DND-41 (cell line): ENCODE measurements around the gene DSCAML1.
"Not testable (repeated sequence)": the region's sequence is repeated elsewhere in the genome, so short reads cannot be mapped to it uniquely, and the experiment has no call there.

ENCODE experiments used
- ATAC-seq: fragments of 200-7000 bp; cut with Tn5 transposase; 3 replicates; pipeline ENCODE4 v1.9.1; 2021; ENCODE audit warnings: low read depth; ENCODE audit not compliant: insufficient read depth
- DNase-seq: peaks from one replicate; pipeline ENCODE4 v3.0.0-alpha.2; 2020
- H2AFZ ChIP-seq: 2 replicates; pipeline ENCODE4 v1.6.0; 2012; ENCODE audit warnings: low read depth, low read length
- H3K27ac ChIP-seq: 2 replicates; pipeline ENCODE4 v1.5.1; 2012; ENCODE audit warnings: low read length, inconsistent platforms
- H3K27me3 ChIP-seq: fragments of 200-600 bp; sonication (generic); 2 replicates; pipeline ENCODE4 v1.6.0; 2012; ENCODE audit warnings: low read length, mild to moderate bottlenecking, inconsistent platforms; ENCODE audit not compliant: insufficient read depth, poor library complexity
- H3K36me3 ChIP-seq: 2 replicates; pipeline ENCODE4 v1.5.1; 2012; ENCODE audit warnings: low read length, inconsistent platforms; ENCODE audit not compliant: insufficient read depth
- H3K4me1 ChIP-seq: 2 replicates; pipeline ENCODE4 v1.5.1; 2012; ENCODE audit warnings: mild to moderate bottlenecking, low read length; ENCODE audit not compliant: insufficient read depth
- H3K4me2 ChIP-seq: 2 replicates; pipeline ENCODE4 v1.6.0; 2012; ENCODE audit warnings: mild to moderate bottlenecking, moderate library complexity, low read length, inconsistent platforms; ENCODE audit not compliant: insufficient read depth
- H3K4me3 ChIP-seq, 2 experiments: fragments of 200-600 bp in 1 of 2; shearing (Covaris generic) in 1 of 2; 2 replicates each; pipeline ENCODE4 v1.5.1; 2012 to 2016; ENCODE audit warnings: inconsistent platforms in 2 of 2, low read length in 2 of 2, mild to moderate bottlenecking in 2 of 2, low read depth in 1 of 2, moderate library complexity in 1 of 2
- H3K79me2 ChIP-seq: 2 replicates; pipeline ENCODE4 v1.6.0; 2012; ENCODE audit warnings: low read length, inconsistent platforms; ENCODE audit not compliant: insufficient read depth
- H3K9ac ChIP-seq: 2 replicates; pipeline ENCODE4 v1.6.0; 2012; ENCODE audit warnings: low read depth, mild to moderate bottlenecking, inconsistent platforms, low read length, moderate library complexity
- H3K9me3 ChIP-seq: 2 replicates; pipeline ENCODE4 v1.5.1; 2012; ENCODE audit warnings: low read length, moderate library complexity, mild to moderate bottlenecking, inconsistent platforms; ENCODE audit not compliant: insufficient read depth, severe bottlenecking
- H4K20me1 ChIP-seq: 2 replicates; pipeline ENCODE4 v1.6.0; 2012; ENCODE audit warnings: low read length; ENCODE audit not compliant: insufficient read depth
- CTCF ChIP-seq: IDR thresholded peaks from 2 replicates; pipeline ENCODE4 v1.5.1; 2012; ENCODE audit warnings: borderline replicate concordance, low read length, moderate library complexity, mild to moderate bottlenecking; ENCODE audit not compliant: poor library complexity, severe bottlenecking; ENCODE audit errors: extremely low read depth
- EZH2 ChIP-seq: IDR thresholded peaks from 3 replicates; pipeline ENCODE4 v1.6.1; 2012; ENCODE audit warnings: borderline replicate concordance, low read depth, mild to moderate bottlenecking, moderate library complexity, low read length, inconsistent platforms; ENCODE audit not compliant: severe bottlenecking

DSCAML1 gene

DNA sequence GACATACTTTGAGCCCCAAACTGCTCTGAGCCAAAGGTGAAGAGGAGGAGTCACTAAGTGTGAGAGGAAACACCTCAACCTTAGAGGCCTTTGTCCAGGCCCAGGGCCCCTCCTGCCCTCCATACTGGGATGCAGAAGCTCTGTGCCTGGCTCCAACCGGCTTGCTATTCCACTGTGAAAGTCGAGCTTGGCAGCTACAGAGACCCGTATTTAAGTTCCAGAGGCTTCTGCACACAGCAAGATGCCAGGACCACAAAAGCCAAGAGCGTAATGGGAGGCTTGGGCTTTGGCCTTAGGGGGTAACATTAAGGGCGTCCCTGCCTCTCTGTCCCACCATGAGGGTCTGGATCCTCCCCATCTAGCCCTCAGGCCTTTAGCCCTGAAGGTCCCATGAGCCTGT is 31.9 kb downstream of the DSCAML1 start:
- no peak for DNase-seq
- Histone ChIP-seq H3K4me3 (no peak overlapping the region), H3K4me2 (no peak overlapping the region), H3K9ac (no peak overlapping the region), H3K27ac (no peak overlapping the region), H3K36me3 (0 out of 2 replicates have a peak, but pooled peaks cover 11% of the 10 kb centered on the region), H3K27me3 (no peaks in the 10 kb centered on the region), H3K4me1 (no peaks in the 10 kb centered on the region), H3K79me2 (no peaks in the 10 kb centered on the region), H4K20me1 (peaks cover 15% of the 10 kb centered on the region), H2AFZ (no peak overlapping the region), H3K9me3 (no peaks in the 10 kb centered on the region)
- no peak for TF ChIP-seq CTCF
- TF ChIP-seq EZH2: no peak
- ATAC-seq: no peak

GRCh38 chr11:117763465-117763864 is 33.6 kb downstream of the DSCAML1 start:
- H3K36me3 ChIP-seq, H3K27me3 ChIP-seq, ATAC-seq, DNase-seq, H3K4me3 ChIP-seq, H3K79me2 ChIP-seq, H2AFZ ChIP-seq, H3K9me3 ChIP-seq, H3K9ac ChIP-seq, H3K4me1 ChIP-seq, H3K4me2 ChIP-seq, H3K27ac ChIP-seq: not testable (repeated sequence)
- peaks cover 15% of the 10 kb centered on the region for H4K20me1 ChIP-seq

DNA sequence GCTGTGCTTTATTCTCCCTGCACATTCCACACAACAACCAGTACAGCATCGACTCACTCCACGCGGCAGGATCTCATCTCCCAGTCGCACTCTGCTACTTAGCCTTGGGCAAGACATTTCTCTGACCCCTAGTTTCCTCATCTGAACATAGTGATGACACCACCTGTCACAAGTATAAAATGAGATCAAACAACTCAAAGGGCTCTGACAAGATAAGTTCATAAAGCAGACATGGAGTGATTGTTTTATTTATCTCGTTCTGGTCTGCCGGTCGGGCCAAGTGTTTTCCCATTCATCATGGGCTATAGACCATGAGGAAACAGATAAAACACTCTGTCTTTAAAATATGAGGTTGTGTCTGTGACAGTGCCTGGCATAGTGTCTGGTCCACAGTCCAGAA is 35.0 kb downstream of the DSCAML1 start:
- Histone ChIP-seq H3K27me3 (no peaks in the 10 kb centered on the region), H3K4me1 (no peaks in the 10 kb centered on the region), H4K20me1 (peaks cover 12% of the 10 kb centered on the region), H3K4me3 (no peak overlapping the region), H3K9ac (no peak overlapping the region), H2AFZ (no peak overlapping the region), H3K79me2 (no peaks in the 10 kb centered on the region), H3K4me2 (no peak overlapping the region), H3K36me3 (0 out of 2 replicates have a peak, but pooled peaks cover 7% of the 10 kb centered on the region), H3K9me3 (no peaks in the 10 kb centered on the region), H3K27ac (no peak overlapping the region)
- DNase-seq (no peak), ATAC-seq (no peak)
- TF ChIP-seq CTCF: no peak
- TF ChIP-seq EZH2: no peak

DNA sequence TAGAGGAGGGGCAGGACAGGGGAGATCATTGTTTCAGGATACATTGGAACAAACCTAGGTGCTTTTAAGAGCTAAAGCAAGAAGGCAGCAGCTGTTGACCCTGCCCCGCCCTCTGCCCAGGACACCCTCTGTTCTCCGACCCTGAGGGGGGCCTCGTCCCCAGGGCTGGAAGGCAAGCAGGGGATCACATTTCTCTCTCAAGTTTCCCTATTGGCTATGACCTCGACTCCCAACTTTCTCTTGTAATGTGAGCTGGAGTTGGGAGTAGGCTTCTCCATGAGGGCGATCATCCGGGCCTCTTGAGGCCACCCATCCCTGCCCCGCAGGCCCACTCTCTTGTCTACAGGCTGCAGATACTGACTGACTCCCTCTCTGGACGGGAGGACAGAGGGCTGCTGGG is 37.7 kb downstream of the DSCAML1 start:
- no peak for ATAC-seq
- H3K4me3 ChIP-seq: no peak overlapping the region
- peaks cover 8% of the 10 kb centered on the region; the same call in 1 of the 2 replicates for H4K20me1 ChIP-seq
- H3K27ac ChIP-seq: no peak overlapping the region
- H3K9me3 ChIP-seq: no peaks in the 10 kb centered on the region
- no peak overlapping the region for H3K4me2 ChIP-seq
- no peaks in the 10 kb centered on the region for H3K79me2 ChIP-seq
- H3K4me1 ChIP-seq: no peaks in the 10 kb centered on the region
- no peak for TF ChIP-seq EZH2
- no peak for TF ChIP-seq CTCF
- H2AFZ ChIP-seq: no peak overlapping the region
- H3K27me3 ChIP-seq: no peaks in the 10 kb centered on the region
- 0 out of 2 replicates have a peak, but pooled peaks cover 7% of the 10 kb centered on the region for H3K36me3 ChIP-seq
- DNase-seq: no peak
- H3K9ac ChIP-seq: no peak overlapping the region
